Measurements from ENCODE around the gene RAB3C.
"Not testable (repeated sequence)": the region's sequence is repeated elsewhere in the genome, so short reads cannot be mapped to it uniquely, and the experiment has no call there.

Gene RAB3C, protein sequence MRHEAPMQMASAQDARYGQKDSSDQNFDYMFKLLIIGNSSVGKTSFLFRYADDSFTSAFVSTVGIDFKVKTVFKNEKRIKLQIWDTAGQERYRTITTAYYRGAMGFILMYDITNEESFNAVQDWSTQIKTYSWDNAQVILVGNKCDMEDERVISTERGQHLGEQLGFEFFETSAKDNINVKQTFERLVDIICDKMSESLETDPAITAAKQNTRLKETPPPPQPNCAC

DNA sequence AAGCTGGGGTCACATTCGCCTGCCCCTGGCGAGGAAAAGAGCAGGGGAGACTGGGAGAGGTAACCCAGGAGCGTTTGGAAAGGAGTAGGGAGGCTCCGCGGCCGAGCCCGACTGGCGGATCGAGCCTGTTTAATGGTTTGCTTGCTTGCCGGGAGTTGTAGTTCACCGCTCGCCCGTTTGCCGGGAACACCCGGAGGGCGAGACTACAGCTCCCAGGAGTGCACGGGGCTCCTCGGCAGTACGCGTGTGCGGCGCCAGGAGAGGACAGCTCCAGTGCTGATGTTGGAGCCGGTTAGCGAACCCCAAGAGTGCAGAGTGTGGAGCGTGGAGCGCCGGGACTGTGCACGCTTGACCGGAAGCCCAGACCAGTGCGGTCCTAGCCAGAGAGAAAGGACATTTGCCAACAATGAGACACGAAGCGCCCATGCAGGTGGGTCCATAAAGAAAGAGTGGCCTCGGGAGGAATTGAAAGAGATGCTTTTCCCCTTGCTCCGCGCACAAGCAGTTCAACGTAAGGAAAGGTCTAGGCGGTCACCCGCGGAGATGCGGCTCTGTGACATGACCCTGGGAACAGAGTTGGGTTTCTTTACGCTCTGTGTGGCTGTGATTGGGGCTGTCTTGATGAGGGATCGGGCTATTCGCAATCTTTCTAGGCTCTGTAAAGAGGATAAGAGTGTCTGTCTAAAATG lies at the start of gene RAB3C:
Gene RAB3C, plus strand, starts transcription at position 273 of the 689 bp plus-strand sequence. Its CDS starts 134 bp downstream, at position 407.
- no peak for DNase-seq (ENCODE audit: low spot score)

DNA sequence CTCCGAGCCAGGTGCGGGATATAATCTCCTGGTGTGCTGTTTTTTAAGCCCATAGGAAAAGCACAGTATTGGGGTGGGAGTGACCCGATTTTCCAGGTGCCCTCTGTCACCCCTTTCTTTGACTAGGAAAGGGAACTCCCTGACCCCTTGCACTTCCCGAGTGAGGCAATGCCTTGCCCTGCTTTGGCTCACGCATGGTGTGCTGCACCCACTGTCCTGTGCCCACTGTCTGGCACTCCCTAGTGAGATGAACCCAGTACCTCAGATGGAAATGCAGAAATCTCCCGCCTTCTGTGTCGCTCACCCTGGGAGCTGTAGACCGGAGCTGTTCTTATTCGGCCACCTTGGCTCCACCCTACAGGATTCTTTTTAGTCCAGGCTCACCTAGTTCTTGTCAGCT lies 40.9 kb upstream of the RAB3C start:
- not testable (repeated sequence) for DNase-seq (ENCODE audit: low spot score)

DNA sequence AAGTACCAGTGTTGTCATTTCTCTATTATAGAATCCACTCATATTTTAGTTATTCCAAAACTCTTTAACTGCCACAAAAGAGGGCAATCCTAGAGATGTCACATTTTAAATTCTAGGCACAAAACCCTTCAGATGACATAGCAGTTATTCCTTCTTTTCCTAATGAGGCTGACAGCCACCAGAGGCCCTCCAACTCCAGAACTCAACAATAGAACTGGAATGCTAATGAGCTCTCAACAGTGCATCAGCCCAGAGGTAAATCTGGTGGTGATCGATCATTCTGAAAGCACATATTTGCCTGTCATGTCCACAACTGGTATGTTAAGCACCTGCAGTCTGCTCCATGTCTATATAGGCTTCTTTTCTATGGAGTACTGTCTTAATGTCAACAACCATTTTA lies 40.2 kb upstream of the RAB3C start:
- no peak for DNase-seq (ENCODE audit: low spot score)

DNA sequence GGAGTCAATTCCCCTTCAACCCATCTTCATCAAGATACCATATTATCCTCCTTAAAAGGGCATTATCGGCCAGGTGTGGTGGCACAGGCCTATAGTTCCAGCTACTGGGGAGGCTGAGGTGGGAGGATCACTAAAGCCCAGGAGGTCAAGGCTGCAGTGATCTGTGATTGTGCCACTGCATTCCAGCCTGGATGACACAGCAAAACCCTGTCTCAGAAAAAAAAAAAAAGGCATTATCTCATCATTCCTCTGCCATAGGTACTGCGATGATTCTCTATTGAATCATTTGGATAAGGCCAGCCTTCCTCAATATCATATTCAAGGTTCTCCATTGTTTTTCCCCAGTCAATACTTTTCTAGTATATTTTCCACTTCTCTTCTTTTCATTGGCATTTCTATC lies 39.2 kb upstream of the RAB3C start:
- no peak for DNase-seq (ENCODE audit: low spot score)

DNA sequence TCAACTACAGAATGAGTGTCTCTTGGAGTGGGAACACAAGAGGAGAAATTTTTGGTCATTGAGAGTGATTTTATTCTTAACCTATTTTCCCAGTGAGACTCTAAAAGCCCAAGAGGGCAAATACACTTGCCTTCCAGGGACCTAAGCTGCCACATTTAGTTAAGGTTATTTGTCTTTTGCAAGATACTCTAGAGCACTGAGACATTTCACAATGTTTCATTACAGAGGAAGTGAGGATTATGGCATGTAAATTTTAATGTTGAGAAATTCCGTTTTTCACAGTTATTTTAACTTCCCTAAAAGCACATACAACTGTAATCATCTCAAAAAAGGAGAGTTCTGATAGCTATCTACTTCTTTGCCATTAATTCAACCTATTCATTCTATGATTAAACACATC lies 38.7 kb upstream of the RAB3C start:
- no peak for DNase-seq (ENCODE audit: low spot score)

DNA sequence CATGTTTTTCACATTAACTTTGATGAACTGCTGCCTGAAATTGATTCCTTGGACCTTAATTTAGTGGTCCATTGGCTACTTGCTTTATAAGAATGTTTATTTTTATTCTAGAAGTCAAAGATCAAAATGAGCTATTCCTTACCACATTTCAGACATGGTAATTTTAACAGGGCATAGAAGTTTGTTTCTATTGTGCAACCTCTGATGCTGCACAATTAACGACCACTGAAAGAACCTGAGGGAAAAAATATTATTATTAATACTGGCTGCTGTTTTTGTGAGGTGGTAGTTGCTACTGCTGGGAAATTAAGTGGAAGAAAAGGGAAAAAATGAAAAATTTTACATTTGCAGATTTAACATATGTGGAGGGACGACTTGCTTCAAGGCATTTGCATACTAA lies 37.9 kb upstream of the RAB3C start:
- DNase-seq (ENCODE audit: low spot score) = no peak

DNA sequence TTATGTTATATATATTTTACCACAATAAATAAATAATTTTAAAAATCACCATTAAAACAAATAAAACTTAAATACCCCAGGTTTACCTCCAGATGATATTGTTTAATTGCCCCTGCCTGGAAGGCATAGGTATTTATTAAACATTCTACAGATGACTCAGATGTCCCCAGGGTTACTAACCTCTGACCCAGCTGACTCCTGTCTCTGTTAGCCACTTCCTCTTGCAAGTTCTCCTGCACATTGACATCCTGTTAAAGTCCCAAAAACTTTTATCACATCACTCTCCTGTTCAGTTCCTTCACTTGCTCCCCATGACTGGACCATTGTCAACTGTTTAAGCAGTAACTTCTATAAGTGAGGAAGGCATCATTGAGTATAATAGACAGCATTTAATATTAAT lies 37.0 kb upstream of the RAB3C start:
- no peak for DNase-seq (ENCODE audit: low spot score)

DNA sequence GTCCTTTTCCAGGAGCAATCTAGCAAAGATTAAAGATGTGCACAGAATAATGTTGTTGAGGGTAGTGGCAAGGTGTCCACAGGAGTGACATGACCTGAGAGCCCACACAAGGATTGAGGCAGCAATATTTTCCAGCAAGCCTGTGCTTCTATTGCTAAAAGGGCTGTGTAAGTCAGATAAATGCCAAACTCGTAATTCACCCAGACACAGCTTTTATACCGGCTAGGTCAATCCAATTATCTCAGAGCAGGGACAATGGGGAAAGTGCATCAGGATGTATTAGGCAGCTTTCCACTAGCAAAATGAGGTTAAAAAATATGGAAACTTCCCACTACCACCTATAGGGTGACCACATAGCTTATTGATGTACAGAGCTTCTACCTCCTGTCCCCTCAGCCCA lies 34.8 kb upstream of the RAB3C start:
- DNase-seq (ENCODE audit: low spot score) = no peak

DNA sequence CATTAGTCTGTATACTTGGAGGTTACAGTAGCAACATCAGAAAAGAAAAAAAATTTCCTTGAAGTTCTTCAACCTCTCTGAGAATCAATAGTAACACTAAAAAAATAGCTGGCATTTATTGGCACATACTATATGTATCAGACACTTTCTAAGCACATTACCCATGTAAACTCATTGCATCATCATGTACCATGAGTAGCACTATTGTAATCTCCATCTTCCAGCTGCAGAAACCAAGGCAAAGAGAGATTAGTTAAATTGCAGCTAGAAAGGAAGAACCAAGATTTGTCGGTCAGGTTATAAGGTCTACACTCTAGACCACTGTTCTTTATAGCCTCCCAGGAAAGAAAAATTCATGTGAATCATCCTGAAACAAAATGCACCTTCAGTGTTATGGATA lies 31.4 kb upstream of the RAB3C start:
- no peak for DNase-seq (ENCODE audit: low spot score)

DNA sequence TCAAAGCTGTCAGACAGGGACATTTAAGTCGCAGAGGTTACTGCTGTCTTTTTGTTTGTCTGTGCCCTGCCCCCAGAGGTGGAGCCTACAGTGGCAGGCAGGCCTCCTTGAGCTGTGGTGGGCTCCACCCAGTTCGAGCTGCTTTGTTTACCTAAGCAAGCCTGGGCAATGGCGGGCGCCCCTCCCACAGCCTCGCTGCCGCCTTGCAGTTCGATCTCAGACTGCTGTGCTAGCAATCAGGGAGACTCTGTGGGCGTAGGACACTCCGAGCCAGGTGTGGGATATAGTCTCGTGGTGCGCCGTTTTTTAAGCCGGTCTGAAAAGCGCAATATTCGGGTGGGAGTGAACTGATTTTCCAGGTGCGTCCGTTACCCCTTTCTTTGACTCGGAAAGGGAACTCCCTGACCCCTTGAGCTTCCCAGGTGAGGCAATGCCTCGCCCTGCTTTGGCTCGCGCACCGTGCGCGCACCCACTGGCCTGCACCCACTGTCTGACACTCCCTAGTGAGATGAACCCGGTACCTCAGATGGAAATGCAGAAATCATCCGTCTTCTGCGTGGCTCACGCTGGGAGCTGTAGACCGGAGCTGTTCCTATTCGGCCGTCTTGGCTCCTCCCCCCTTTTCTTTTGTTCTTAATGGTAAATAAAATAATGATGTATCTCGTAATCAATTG lies 25.1 kb upstream of the RAB3C start:
- not testable (repeated sequence) for DNase-seq (ENCODE audit: low spot score)

DNA sequence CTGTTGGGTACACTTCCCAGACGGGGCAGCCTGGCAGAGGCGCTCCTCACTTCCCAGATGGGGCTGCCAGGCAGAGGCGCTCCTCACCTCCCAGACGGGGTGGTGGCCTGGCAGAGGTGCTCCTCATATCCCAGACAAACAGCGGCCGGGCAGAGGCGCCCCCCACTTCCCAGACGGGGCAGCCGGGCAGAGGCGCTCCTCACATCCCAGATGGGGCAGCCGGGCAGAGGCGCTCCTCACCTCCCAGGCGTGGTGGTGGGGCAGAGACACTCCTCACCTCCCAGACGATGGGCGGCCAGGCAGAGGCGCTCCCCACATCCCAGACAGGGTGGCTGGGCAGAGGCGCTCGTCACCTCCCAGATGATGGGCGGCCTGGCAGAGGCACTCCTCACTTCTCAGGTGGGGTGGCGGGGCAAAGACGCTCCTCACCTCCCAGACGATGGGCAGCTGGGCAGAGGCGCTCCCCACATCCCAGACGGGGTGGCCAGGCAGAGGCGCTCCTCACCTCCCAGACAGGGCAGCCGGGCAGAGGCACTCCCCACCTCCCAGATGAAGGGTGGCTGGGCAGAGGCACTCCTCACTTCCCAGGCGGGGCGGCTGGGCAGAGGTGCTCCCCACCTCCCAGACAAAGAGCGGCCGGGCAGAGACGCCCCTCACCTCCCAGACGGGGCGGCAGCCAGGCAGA lies 19.7 kb upstream of the RAB3C start:
- not testable (repeated sequence) for DNase-seq (ENCODE audit: low spot score)

DNA sequence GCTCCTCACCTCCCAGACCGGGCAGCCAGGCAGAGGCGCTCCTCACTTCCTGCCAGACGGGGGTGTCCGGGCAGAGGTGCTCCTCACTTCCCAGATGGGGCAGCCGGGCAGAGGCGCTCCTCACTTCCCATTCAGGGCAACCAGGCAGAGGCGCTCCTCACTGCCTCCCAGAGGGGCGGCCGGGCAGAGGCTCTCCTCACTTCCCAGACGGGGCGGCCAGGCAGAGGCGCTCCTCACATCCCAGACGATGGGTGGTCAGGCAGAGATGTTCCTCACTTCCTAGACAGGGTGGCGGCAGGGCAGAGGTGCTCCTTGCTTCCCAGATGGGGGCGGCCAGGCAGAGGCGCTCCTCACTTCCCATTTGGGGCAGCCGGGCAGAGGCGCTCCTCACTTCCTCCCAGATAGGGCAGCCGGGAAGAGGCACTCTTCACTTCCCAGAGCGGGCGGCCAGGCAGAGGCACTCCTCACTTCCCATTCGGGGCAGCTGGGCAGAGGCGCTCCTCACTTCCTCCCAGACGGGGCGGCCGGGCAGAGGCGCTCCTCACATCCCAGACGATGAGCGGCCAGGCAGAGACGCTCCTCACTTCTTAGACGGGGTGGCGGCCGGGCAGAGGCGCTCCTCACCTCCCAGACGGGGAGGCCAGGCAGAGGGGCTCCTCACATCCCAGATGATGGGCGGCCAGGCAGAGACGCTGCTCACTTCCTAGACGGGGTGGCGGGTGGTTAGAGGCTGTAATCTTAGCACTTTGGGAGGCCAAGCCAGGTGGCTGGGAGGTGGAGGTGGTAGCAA lies 18.6 kb upstream of the RAB3C start:
- DNase-seq (ENCODE audit: low spot score) = not testable (repeated sequence)

DNA sequence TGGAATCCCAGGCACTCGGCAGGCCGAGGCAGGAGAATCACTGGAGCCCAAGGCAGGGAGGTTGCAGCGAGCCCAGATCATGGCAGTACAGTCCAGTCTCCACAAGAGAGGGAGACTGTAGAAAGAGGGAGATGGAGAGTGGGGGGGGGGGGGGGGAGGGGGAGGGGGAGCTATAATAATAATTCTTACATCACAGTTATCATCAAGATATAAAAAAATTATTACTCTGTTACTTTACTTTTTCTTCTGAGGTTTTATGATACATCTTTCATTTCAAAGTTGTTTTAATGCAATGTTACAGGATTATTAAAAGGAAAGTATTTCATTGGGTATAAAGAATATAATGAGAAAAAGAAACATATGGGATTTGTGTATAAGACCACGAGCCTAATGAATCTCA lies 17.8 kb upstream of the RAB3C start:
- no peak for DNase-seq (ENCODE audit: low spot score)

DNA sequence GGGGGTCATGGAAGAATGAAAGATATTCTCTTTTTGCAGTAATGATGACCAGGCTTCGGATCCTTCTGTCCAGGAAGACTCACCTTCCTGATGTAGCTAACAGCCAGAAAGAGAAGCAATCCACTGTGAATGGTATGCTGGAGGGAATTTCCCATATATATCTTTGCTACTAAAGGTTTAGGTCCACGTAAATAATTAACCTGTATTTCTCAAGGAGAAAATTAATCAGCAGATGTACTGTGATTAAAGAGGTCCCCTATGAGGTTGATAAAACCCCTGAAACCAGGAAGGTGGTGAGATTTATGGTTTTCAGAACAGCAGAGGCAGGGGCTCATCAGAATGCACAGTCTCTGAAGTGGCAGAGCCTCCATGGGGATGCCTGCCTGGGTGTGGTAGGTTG lies 11.4 kb upstream of the RAB3C start:
- DNase-seq (ENCODE audit: low spot score) = no peak

DNA sequence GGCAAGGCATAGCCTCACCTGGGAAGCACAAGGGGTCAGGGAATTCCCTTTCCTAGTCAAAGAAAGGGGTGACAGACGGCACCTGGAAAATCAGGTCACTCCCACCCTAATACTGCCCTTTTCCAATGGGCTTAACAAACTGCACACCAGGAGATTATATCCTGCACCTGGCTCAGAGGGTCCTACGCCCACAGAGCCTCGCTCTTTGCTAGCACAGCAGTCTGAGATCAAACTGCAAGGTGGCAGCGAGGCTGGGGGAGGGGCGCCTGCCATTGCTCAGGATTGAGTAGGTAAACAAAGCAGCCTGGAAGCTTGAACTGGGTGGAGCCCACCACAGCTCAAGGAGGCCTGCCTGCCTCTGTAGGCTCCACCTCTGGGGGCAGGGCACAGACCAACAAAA lies 9.9 kb upstream of the RAB3C start:
- not testable (repeated sequence) for DNase-seq (ENCODE audit: low spot score)

DNA sequence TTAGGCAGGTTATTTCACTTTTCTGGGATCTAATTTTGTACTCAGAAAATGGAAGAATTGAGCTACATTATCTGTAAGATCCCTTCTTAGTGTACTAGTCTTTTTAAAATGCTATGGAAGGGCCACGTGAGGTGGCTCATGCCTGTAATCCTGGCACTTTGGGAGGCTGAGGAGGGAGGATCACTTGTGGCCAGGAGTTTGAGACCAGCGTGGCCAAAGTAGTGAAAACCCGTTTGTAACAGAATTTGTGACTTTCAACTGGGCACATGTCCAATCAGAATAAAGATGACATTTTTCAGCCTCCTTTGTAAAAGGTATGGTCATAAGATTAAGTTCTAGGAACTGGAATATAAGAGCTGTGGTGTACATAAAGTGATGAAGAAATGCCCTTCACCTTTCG lies 3.1 kb upstream of the RAB3C start:
- no peak for DNase-seq (ENCODE audit: low spot score)

DNA sequence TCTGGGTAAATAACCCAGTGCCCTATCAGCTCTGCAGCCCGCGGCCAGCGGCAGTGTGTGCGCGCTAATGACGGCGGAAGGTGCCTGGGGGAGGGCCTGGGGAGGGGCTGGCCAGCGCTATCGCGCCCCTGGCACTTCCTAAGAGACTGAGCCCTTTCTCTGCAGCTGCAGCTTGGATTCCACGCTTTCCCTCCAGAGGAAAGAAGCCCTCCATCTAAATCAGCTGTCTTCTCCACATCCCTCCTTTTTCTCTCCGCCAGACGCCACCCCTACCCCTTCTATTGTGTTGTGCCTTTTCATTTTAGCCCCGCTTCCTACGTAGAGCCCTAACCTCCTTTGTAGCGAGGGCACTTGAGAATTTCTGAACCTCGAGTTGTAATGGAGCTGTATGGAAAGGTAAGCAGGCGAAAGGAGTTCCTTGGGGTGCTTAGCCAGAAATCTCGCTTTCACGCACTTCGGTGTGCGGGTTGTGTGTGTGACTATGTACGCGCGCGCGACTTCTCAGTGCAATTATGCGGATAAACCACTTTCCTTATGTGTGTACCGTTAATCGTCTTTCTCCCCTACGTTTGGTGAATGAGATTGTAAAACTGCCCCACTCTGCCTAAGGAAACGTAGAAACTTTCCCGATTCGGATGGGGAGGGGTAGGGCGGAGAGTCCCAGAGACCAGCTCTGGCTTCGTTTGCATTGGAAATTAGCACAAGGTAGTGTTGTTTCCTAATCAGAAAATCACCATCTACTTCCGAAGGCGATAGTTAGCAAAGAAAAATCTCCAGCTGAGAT lies 664 bp upstream of the RAB3C start:
- no peak for DNase-seq (ENCODE audit: low spot score)

DNA sequence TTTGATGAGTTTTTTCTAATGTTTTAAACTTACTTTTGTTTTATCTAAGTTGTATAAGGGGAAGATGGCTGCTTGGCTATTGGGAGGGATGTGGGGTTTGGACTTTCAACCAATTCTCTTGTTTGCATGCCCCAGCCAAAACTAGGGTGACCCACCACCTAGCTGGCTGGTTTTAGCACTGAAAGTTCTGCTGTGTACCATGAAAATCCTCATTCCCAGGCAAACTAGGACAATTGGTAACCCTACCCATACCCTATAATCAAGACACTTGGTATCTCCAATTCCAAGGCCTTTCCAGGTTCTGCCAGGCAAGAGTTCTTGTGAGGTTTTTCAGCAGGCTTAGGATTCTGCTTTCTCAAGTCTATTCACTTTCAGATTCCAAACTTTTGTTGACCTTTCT lies 13.1 kb downstream of the RAB3C start:
- DNase-seq (ENCODE audit: low spot score) = no peak

DNA sequence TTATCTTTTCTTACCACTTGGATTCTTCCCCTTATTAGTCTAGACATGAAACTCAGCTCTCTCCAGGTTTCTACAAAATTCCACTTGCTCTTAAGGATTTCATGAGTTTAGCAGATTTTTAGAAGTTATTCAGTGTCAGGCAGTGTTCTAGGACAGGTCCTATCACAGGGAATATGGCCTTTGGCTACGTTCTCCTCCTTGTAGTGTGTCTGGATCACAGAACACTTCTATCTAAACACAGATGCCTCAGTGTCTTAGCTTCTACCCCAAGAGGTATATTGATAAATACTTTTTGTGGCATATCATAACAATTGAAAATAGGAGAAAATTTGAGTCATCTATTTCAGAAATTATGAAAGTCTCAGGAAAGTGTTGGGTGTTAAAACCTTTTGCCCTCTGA lies 15.6 kb downstream of the RAB3C start:
- no peak for DNase-seq (ENCODE audit: low spot score)

DNA sequence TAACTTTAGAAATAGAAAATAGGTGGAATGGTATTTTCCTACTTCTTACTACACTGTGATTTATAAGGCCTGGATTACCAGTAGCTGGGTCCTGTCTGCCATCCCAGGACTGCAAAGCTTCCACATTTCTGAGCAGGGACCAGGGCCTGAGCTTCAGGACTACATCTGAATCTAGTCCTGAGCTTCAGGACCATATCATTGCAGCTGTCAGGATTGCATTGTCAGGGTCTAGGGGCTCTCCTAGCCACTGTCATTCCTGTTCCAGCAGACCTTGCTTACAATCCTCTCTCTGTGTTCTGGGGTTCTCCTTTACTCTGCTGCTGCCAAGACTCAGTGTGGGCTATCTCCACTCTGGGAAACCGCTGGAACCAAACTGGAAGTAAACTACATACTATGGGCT lies 16.3 kb downstream of the RAB3C start:
- DNase-seq (ENCODE audit: low spot score) = no peak

DNA sequence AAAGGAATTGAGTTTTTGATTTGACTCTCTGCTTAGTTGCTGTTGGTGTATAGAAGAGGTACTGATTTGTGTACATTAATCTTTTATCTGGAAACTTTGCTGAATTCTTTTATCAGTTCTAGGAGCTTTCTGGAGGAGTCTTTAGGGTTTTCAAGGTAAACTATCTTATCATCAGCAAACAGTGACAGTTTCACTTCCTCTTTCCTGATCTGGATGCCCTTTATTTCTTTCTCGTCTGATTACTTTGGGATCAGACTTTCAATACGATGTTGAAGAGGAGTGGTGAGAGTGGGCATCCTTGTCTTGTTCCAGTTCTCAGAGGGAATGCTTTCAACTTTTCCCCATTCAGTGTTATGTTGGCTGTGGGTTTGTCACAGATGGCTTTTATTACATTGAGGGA lies 17.7 kb downstream of the RAB3C start:
- not testable (repeated sequence) for DNase-seq (ENCODE audit: low spot score)
